Panc1 (cell line): ENCODE measurements around the gene PCNX1.

Source experiments
- SIN3A ChIP-seq: IDR thresholded peaks from 2 replicates; pipeline ENCODE4 v1.6.1; 2012; ENCODE audit warnings: low read depth, mild to moderate bottlenecking, low read length, moderate library complexity, borderline replicate concordance; ENCODE audit not compliant: insufficient read depth
- TF ChIP-seq, protein P1 (sequence below): fragments of 450-650 bp; IDR thresholded peaks from 2 replicates; pipeline ENCODE4 v1.5.1; 2017; ENCODE audit warnings: mild to moderate bottlenecking

DNA sequence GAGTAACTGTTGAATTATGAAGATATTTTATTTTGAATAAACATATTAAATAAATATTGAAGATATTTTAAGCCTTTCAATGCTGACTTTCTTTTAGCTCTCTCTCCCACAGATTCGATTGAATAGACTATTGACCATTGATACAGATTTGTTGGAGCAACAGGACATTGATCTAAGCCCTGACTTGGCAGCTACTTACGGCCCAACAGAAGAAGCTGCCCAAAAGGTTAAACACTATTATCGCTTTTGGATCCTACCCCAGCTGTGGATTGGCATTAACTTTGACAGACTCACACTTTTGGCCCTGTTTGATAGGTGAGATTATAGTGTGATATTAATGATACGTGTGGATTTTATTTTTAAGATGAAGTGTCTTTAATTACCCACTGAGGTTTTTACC is 105.6 kb downstream of the PCNX1 start:
- TF ChIP-seq SIN3A: no peak
- TF ChIP-seq, protein P1, sequence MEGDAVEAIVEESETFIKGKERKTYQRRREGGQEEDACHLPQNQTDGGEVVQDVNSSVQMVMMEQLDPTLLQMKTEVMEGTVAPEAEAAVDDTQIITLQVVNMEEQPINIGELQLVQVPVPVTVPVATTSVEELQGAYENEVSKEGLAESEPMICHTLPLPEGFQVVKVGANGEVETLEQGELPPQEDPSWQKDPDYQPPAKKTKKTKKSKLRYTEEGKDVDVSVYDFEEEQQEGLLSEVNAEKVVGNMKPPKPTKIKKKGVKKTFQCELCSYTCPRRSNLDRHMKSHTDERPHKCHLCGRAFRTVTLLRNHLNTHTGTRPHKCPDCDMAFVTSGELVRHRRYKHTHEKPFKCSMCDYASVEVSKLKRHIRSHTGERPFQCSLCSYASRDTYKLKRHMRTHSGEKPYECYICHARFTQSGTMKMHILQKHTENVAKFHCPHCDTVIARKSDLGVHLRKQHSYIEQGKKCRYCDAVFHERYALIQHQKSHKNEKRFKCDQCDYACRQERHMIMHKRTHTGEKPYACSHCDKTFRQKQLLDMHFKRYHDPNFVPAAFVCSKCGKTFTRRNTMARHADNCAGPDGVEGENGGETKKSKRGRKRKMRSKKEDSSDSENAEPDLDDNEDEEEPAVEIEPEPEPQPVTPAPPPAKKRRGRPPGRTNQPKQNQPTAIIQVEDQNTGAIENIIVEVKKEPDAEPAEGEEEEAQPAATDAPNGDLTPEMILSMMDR: no peak
